Fibroblast of gingiva (primary cell): ENCODE measurements around the gene PTRH1.

Experiments used
- DNase-seq: peaks from one replicate; pipeline ENCODE4 v3.0.0-alpha.2; 2011; ENCODE audit warnings: low read depth

The PTRH1 gene

GRCh38 chr9:127741831-127742434, 26.5 kb upstream of the PTRH1 start:
- peak; percentile 74 for DNase-seq

GRCh38 chr9:127739614-127740330, 24.3 kb upstream of the PTRH1 start:
- peak; percentile 13 for DNase-seq

- DNase-seq: no peak
Measured at GRCh38 chr9:127738666-127739065, 23.2 kb upstream of the PTRH1 start.

- DNase-seq: no peak
Measured at GRCh38 chr9:127735530-127736185, 20.2 kb upstream of the PTRH1 start.

- peak; percentile 96 for DNase-seq
Measured at GRCh38 chr9:127734747-127735529, 19.5 kb upstream of the PTRH1 start, which contains the start of gene TOR2A. Gene TOR2A (minus strand): TSS chr9:127735294. CDS start chr9:127735270, 24 bp downstream.

- DNase-seq: no peak
Measured at GRCh38 chr9:127734247-127734746, 18.8 kb upstream of the PTRH1 start.

- no peak for DNase-seq
Measured at GRCh38 chr9:127733614-127734013, 18.2 kb upstream of the PTRH1 start.

GRCh38 chr9:127732444-127732843, 17.0 kb upstream of the PTRH1 start:
- no peak for DNase-seq

GRCh38 chr9:127731938-127732337, 16.5 kb upstream of the PTRH1 start:
- DNase-seq: no peak

- DNase-seq: no peak
Measured at GRCh38 chr9:127730799-127731410, 15.4 kb upstream of the PTRH1 start.

GRCh38 chr9:127730262-127730661, 14.8 kb upstream of the PTRH1 start:
- no peak for DNase-seq

GRCh38 chr9:127729522-127730256, 14.2 kb upstream of the PTRH1 start:
- no peak for DNase-seq

- no peak for DNase-seq
Measured at GRCh38 chr9:127728808-127729207, 13.3 kb upstream of the PTRH1 start.

GRCh38 chr9:127726871-127727270, 11.4 kb upstream of the PTRH1 start:
- DNase-seq: no peak

GRCh38 chr9:127724012-127724411, 8.5 kb upstream of the PTRH1 start:
- DNase-seq: no peak

GRCh38 chr9:127723444-127723843, 8.0 kb upstream of the PTRH1 start:
- DNase-seq: peak; percentile 79

GRCh38 chr9:127723013-127723412, 7.5 kb upstream of the PTRH1 start:
- DNase-seq: no peak

GRCh38 chr9:127722055-127722745, 6.7 kb upstream of the PTRH1 start:
- no peak for DNase-seq

GRCh38 chr9:127721391-127721821, 5.9 kb upstream of the PTRH1 start:
- no peak for DNase-seq

GRCh38 chr9:127720865-127721227, 5.4 kb upstream of the PTRH1 start:
- DNase-seq: no peak
